ENCODE measurements around the gene TUBB1.
"Not testable (repeated sequence)": the region's sequence is repeated elsewhere in the genome, so short reads cannot be mapped to it uniquely, and the experiment has no call there.

The TUBB1 gene

GRCh38 chr20:59040667-59041066 lies 21.4 kb downstream of the TUBB1 start:
- Histone ChIP-seq H3K4me2 (ENCODE audit: low read depth, low read length, poor library complexity, severe bottlenecking) (peak overlapping the region; percentile 93), H3K9me2 (replicated peaks; ENCODE audit: insufficient read depth, low read length) (no peaks in the 10 kb centered on the region), H3K4me3 (ENCODE audit: insufficient read depth, low read length, poor library complexity, severe bottlenecking) (peak overlapping the region; percentile 89), H3K9me3 (ENCODE audit: insufficient read depth, low read length) (no peaks in the 10 kb centered on the region), H4K20me1 (ENCODE audit: low read depth, low read length) (peaks cover 23% of the 10 kb centered on the region; the same call in 1 of the 2 replicates), H3K27me3 (ENCODE audit: low read length) (no peaks in the 10 kb centered on the region), H3K27ac (ENCODE audit: low read depth, low read length) (no peak overlapping the region), H2AFZ (ENCODE audit: low read depth, low read length, severe bottlenecking) (no peak overlapping the region), H3K36me3 (ENCODE audit: low read length) (peaks cover 26% of the 10 kb centered on the region; the same call in 1 of the 2 replicates), H3K9ac (ENCODE audit: low read length) (peak overlapping the region; percentile 94), H3F3A (ENCODE audit: insufficient read depth) (peaks cover 34% of the 10 kb centered on the region), H3K79me2 (ENCODE audit: insufficient read depth, low read length) (peaks cover 59% of the 10 kb centered on the region)
- TF ChIP-seq EZH2phosphoT487 (conservative IDR thresholded peaks at IDR 0.05; ENCODE audit: low read length), result no peak
- TF ChIP-seq CTCF (IDR thresholded peaks at IDR 0.05; ENCODE audit: insufficient read depth, low read length, poor library complexity, severe bottlenecking), result no peak

DNA sequence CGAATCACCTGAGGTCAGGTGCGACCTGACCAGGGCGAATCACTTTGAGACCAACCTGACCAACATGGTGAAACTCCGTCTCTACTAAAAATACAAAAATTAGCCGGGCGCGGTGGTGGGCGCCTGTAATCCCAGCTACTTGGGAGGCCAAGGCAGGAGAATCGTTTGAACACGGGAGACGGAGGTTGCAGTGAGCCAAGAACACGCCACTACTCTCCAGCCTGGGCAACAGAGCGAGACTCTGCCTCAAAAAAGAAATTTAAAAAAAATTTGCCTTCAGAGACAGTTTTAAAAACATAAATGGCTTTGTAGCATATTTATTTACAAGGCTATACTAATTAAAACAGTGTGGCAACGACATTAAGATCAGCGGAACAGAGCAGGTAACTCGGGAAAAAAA lies 22.3 kb downstream of the TUBB1 start:
- Histone ChIP-seq H4K20me1 (ENCODE audit: low read depth, low read length) (peaks cover 23% of the 10 kb centered on the region; the same call in 1 of the 2 replicates), H3K4me2 (ENCODE audit: low read depth, low read length, poor library complexity, severe bottlenecking) (peak overlapping the region; percentile 93), H3K9ac (ENCODE audit: low read length) (peak overlapping the region; percentile 94), H3K27ac (ENCODE audit: low read depth, low read length) (peak overlapping the region; percentile 63; the same call in 1 of the 2 replicates), H3F3A (ENCODE audit: insufficient read depth) (peaks cover 27% of the 10 kb centered on the region), H3K4me3 (ENCODE audit: insufficient read depth, low read length, poor library complexity, severe bottlenecking) (peak overlapping the region; percentile 89), H3K36me3 (ENCODE audit: low read length) (peaks cover 19% of the 10 kb centered on the region; the same call in 1 of the 2 replicates), H3K79me2 (ENCODE audit: insufficient read depth, low read length) (peaks cover 59% of the 10 kb centered on the region)
- not testable (repeated sequence) for H3K27me3 ChIP-seq (ENCODE audit: low read length); H2AFZ ChIP-seq (ENCODE audit: low read depth, low read length, severe bottlenecking); H3K9me3 ChIP-seq (ENCODE audit: insufficient read depth, low read length); H3K9me2 ChIP-seq (replicated peaks; ENCODE audit: insufficient read depth, low read length)

DNA sequence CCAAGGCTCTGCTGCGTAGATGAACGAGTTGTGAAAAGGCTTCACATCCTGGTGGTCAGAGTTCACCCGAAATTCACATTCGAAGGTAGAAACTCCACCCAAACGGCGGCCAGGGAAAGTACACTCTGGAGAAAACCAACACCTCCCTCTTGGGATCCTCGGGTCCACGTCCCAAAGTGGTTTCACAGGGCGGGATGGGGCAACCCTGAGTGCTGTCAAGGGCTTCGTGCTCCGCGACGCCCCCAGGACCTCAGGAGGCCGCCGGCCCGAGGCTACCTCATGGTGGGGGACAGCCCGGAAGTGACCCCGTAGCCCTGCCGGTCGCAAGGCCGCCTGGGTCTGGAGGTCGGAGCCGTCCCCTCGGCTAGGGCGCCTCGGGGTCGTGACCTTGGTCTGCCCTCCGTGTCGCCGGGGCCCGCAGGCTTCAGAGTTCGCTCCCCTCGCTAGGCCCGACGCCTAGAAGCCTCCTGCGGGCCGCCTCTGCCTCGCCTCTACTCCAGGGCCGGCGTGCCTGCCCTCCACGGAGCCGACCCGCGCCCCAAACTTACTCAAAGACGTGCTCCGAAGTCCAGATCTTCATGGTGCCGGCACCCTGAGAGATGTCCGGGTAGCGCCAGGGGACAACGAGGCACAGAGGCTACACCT lies 23.0 kb downstream of the TUBB1 start, which contains the start of gene PRELID3B:
Gene PRELID3B, minus strand, starts transcription at position 636 of the 645 bp plus-strand sequence. Its CDS starts 56 bp downstream, at position 580.
- peak within 1 kb of the TSS; percentile 89 for H3K4me3 ChIP-seq (ENCODE audit: insufficient read depth, low read length, poor library complexity, severe bottlenecking)
- peaks cover 23% of the 10 kb centered on the region; the same call in 1 of the 2 replicates for H4K20me1 ChIP-seq (ENCODE audit: low read depth, low read length)
- H3K79me2 ChIP-seq (ENCODE audit: insufficient read depth, low read length), result peaks cover 53% of the 10 kb centered on the region
- peaks cover 19% of the 10 kb centered on the region for H3F3A ChIP-seq (ENCODE audit: insufficient read depth)
- peak within 1 kb of the TSS; percentile 94 for H3K9ac ChIP-seq (ENCODE audit: low read length)
- H3K36me3 ChIP-seq (ENCODE audit: low read length), result peaks cover 13% of the 10 kb centered on the region; the same call in 1 of the 2 replicates
- H2AFZ ChIP-seq (ENCODE audit: low read depth, low read length, severe bottlenecking), result peak within 1 kb of the TSS; percentile 73
- peak within 1 kb of the TSS; percentile 97 for H3K4me2 ChIP-seq (ENCODE audit: low read depth, low read length, poor library complexity, severe bottlenecking)
- H3K27ac ChIP-seq (ENCODE audit: low read depth, low read length), result peak within 1 kb of the TSS; percentile 64
- TF ChIP-seq CTCF (IDR thresholded peaks at IDR 0.05; ENCODE audit: insufficient read depth, low read length, poor library complexity, severe bottlenecking) (no peak), EZH2phosphoT487 (conservative IDR thresholded peaks at IDR 0.05; ENCODE audit: low read length) (no peak)
- H3K9me3 ChIP-seq (ENCODE audit: insufficient read depth, low read length), result no peaks in the 10 kb centered on the region
- no peaks in the 10 kb centered on the region for H3K9me2 ChIP-seq (replicated peaks; ENCODE audit: insufficient read depth, low read length)
- no peaks in the 10 kb centered on the region for H3K27me3 ChIP-seq (ENCODE audit: low read length)

Measured in SU-DHL-6 (cell line).